IPS-18c (cell line): Measurements from ENCODE around the gene BAZ1B.
"Not testable (repeated sequence)": the region's sequence is repeated elsewhere in the genome, so short reads cannot be mapped to it uniquely, and the experiment has no call there.

ENCODE experiments used
- H3K4me3 ChIP-seq: 2 replicates; pipeline ENCODE4 v1.7.0; 2013; ENCODE audit warnings: low read depth, mild to moderate bottlenecking, low read length, moderate library complexity; ENCODE audit not compliant: insufficient read depth
- H3K9me3 ChIP-seq: one replicate; pipeline ENCODE4 v1.6.1; 2013; ENCODE audit warnings: mild to moderate bottlenecking, low read length, moderate library complexity; ENCODE audit not compliant: control insufficient read depth, insufficient read depth

Gene BAZ1B

GRCh38 chr7:73477376-73477775 lies 44.7 kb downstream of the BAZ1B start:
- Histone ChIP-seq H3K9me3 (no peaks in the 10 kb centered on the region), H3K4me3 (no peak overlapping the region)

- Histone ChIP-seq H3K4me3 (no peak overlapping the region), H3K9me3 (no peaks in the 10 kb centered on the region)
Measured at GRCh38 chr7:73470208-73470607, 51.9 kb downstream of the BAZ1B start.

- H3K4me3 ChIP-seq, H3K9me3 ChIP-seq: not testable (repeated sequence)
Measured at GRCh38 chr7:73467046-73467445, 55.0 kb downstream of the BAZ1B start.

GRCh38 chr7:73466112-73466511 lies 56.0 kb downstream of the BAZ1B start:
- H3K4me3 ChIP-seq = no peak overlapping the region
- no peaks in the 10 kb centered on the region for H3K9me3 ChIP-seq

- Histone ChIP-seq H3K4me3 (no peak overlapping the region), H3K9me3 (no peaks in the 10 kb centered on the region)
Measured at GRCh38 chr7:73463966-73464365, 58.1 kb downstream of the BAZ1B start.

GRCh38 chr7:73463260-73463659 lies 58.8 kb downstream of the BAZ1B start:
- Histone ChIP-seq H3K4me3 (no peak overlapping the region), H3K9me3 (no peaks in the 10 kb centered on the region)

GRCh38 chr7:73461782-73462285 lies 60.3 kb downstream of the BAZ1B start:
- Histone ChIP-seq H3K4me3 (no peak overlapping the region), H3K9me3 (no peaks in the 10 kb centered on the region)

- Histone ChIP-seq H3K4me3 (no peak overlapping the region), H3K9me3 (no peaks in the 10 kb centered on the region)
Measured at GRCh38 chr7:73454424-73454823, 67.7 kb downstream of the BAZ1B start.

- H3K9me3 ChIP-seq = no peaks in the 10 kb centered on the region
Measured at GRCh38 chr7:73452999-73453635, 69.0 kb downstream of the BAZ1B start.

GRCh38 chr7:73451780-73452398 lies 70.2 kb downstream of the BAZ1B start:
- Histone ChIP-seq H3K9me3 (no peaks in the 10 kb centered on the region), H3K4me3 (no peak overlapping the region)

More at GRCh38 chr7:73452999-73453635, 69.0 kb downstream of the BAZ1B start:
- H3K4me3 ChIP-seq = no peak overlapping the region

- Histone ChIP-seq H3K9me3 (no peaks in the 10 kb centered on the region), H3K4me3 (no peak overlapping the region)
Measured at GRCh38 chr7:73449422-73449821, 72.7 kb downstream of the BAZ1B start.

GRCh38 chr7:73448609-73449008 lies 73.5 kb downstream of the BAZ1B start:
- Histone ChIP-seq H3K4me3 (no peak overlapping the region), H3K9me3 (no peaks in the 10 kb centered on the region)

- Histone ChIP-seq H3K9me3 (no peaks in the 10 kb centered on the region), H3K4me3 (no peak overlapping the region)
Measured at GRCh38 chr7:73447121-73447733, 74.9 kb downstream of the BAZ1B start.

- Histone ChIP-seq H3K4me3 (no peak overlapping the region), H3K9me3 (no peaks in the 10 kb centered on the region)
Measured at GRCh38 chr7:73446682-73447081, 75.4 kb downstream of the BAZ1B start.

GRCh38 chr7:73443548-73444255 lies 78.4 kb downstream of the BAZ1B start:
- no peaks in the 10 kb centered on the region for H3K9me3 ChIP-seq
- no peak overlapping the region for H3K4me3 ChIP-seq

GRCh38 chr7:73442903-73443500 lies 79.1 kb downstream of the BAZ1B start:
- no peaks in the 10 kb centered on the region for H3K9me3 ChIP-seq
- no peak overlapping the region for H3K4me3 ChIP-seq

GRCh38 chr7:73442222-73442902 lies 79.7 kb downstream of the BAZ1B start:
- H3K4me3 ChIP-seq = no peak overlapping the region
- H3K9me3 ChIP-seq = no peaks in the 10 kb centered on the region
